ENCODE results near the gene MCM9.

MCM9 gene

DNA sequence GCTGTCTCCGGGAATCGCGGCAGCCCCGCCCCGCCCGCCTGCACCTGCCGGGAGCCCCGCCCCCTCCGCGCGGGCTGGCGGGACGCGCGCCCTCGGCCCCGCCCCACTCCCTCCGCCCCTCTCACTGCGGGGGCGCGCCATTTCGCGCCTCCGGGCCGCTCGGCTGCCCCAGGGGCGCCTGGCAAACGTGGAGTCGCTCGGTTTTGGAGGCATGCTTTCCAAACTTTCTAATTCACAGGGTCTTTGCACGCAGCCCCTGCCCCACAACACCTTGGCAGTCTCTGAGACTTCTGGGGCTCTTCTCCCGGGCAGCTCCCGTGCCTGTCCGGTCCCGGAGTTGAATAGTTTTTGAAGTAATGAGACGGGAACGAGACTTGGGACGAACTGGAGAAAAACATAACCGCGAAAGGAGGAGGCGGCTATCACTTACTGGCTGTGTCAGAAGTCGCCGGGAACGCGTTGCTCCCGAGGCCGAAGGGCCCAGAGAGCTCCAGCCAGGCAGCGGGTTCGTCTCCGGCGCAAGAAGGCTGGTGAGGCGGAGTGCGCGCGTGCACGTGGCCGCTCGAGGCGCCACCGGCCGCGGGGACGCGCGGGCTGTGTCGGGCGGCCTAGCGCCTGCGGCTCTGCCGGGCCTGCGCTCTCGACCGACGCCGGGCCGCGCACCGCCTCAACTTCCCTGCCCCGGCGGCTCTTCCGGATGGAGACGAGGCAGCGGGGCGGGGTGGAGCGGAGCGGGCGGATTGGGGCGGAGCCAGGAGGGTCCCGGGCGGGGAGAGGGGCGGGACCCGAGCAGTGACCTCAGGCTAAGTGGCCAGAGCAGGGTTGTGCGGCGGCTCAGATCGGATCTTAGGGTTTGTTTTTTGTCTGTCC, at the start of gene MCM9:
MCM9 (minus strand) TSS at position 699 of the 870 bp plus-strand sequence. CDS start 3,436 bp downstream, outside the sequence.
- peak; percentile 89 for DNase-seq

DNA sequence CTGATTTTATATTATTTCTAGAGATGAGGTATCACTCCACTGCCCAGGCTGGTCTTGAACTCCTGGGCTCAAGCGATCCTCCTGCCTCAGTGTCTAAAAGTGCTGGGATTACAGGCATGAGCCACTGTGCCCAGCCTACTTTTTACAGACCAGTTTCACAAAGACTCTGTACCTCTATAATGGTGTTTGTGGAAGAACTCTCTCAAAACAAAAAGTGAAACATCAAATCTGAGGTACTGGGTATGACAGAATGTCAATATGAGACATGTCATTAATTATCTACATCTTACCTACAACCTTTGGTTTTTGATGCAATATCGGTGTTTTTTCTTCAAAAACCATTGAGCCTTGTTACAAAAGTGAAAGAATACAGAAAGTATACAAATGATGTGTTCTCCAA, 49.4 kb upstream of the MCM9 start:
- DNase-seq, result no peak

DNA sequence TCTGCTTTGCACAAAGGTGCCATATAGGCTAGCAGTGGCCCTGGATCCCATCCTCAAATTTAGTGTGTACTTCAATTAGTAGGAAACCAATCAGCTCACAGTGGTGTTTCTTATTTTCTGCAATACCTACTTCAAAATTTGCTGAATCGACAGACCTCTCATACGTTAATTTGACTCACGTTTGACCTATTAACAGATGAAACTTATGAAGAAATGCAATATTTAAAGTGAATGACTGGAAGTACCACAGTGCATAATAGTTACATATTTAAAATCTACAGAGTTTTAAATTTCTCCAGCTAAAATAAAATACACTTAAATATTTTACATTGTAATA, 47.6 kb upstream of the MCM9 start:
- DNase-seq, result no peak

DNA sequence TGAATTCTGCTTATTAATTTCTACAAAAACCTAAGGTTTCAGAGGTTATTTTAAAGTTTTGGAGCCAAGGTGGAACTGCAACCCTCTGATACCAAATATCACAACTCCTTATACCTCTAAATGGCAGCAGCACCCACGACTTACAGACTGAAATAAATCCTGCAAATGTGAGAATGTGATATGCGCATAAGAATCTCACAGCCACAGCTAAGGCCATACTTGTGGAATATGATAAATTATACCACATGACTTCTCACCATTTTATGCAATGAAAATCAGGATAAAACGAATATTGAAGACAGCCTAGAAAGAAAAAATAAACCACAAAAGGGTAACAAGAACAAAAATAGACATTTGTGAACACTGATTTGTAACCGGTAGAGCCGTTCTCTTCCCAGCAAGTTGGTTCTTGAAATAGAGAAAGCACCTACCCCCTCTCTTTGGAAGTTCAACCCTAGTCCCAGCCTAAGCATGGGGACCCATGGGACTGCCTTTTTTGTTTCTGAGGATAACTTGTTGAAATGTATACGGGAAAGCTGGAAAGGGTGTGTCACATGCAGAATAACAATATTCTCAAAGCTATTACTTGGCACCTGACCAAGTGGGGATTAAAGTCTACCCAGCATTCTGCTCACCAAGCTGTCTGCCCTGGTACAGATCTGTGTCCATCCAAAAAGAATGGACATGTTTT, 47.1 kb upstream of the MCM9 start:
- no peak for DNase-seq

DNA sequence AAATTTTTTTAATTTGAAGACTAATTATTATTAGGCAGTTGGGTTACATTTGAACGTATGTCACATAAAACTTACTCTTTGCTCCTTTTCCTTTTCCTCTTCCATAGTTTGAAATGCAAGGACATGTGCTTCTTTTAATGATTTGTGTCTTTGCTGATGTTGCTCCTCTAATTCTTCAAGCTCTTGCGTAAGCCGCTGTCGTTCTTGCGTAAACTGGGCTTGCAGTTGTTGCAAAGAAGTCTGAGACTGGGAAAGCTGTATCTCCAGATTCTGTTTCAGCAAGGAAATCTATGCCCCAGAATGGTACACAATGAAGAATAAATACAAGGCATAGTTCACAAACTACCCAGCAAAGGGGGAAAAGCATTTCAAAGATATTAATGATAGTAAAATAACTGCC, 45.1 kb upstream of the MCM9 start:
- no peak for DNase-seq

DNA sequence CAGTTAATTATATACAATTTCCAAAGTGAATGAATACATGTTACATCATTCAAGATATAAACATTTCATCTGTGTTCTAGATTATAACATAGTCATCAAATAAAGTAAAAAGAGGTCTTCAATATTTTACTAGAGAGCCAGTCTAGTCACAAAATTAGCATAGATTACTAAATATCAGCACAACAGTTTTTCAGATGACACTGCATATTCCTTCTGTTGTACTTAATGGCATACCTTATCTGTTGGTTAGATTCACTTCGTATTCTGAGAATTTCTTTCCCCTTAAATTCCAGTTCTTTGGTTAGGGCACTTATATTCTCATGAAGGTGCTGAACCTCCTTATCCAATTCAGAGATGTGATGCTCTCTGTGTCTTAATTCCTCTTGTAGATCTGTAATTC, 39.8 kb upstream of the MCM9 start:
- DNase-seq, result no peak

DNA sequence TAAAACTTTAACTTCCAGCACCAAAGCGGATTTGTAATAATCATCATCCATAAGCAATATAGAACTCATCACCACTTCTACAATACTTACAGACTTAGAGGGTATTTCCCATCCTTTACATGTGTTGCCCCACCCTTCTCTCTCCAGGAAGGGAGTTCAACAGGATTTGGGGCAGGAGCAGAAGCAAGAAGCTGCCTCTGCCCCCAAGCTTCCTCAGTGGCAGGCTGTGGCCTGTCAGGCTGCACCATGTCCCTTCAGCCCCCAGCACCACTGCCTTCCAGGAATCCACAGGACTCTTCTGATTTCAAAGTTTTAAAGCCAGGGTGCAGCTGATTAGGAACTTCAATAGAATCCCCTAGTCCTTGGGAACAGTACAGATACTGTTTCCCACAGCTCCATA, 36.7 kb upstream of the MCM9 start:
- no peak for DNase-seq

DNA sequence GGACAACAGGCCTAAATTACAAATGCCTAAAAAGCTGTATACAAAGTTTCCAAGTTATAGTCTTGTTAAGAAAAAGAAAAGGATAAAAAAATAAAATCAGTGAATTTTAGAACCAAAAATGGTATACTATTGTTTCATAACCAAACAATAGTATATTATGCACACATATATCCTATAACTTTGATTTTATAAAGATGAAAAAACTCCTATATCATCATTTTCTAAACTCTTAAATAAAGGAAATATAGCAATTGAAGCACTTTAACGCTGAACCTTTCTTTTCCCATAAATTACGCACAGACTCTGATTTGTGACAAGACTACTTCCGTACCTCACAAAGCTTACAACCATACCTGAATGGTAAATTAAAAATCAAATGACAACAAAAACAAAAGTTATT, 35.9 kb upstream of the MCM9 start:
- DNase-seq, result no peak

DNA sequence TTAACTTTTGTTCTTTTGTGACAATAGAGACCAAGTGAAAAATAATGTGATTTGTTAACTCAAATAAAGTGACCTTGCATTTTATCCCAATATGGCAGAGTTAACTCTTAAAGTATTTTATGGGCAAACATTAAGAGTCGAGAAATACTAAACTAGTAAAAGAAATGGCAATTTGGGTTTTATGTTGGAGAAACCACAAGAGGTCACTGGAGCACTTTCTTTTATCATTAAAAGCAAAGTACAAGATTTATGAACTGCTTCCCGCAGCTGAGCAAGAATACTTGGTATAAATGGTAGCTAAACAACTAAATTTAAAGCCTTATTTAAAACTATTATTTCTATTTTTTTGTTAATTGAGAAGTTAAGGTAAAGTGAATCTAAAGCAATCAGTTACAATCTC, 33.5 kb upstream of the MCM9 start:
- peak; percentile 13 for DNase-seq

DNA sequence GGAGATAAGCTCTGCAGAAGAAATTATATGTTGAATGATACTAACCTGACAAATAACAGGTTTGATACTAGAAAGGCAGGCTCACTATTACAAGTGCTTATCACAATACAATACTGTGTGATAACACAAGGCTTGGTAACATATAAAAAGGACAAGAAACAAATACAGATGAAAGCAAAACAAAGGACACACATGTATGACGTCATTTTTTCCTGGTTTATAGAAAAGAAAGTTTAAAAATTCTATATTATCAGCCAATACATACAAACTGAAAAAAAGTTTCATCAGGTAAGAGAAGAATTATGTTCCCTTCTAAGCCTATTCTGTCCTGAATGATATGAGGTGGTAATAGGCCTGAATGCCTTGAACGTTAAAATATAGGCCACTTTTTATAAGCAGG, 32.3 kb upstream of the MCM9 start:
- DNase-seq, result no peak

DNA sequence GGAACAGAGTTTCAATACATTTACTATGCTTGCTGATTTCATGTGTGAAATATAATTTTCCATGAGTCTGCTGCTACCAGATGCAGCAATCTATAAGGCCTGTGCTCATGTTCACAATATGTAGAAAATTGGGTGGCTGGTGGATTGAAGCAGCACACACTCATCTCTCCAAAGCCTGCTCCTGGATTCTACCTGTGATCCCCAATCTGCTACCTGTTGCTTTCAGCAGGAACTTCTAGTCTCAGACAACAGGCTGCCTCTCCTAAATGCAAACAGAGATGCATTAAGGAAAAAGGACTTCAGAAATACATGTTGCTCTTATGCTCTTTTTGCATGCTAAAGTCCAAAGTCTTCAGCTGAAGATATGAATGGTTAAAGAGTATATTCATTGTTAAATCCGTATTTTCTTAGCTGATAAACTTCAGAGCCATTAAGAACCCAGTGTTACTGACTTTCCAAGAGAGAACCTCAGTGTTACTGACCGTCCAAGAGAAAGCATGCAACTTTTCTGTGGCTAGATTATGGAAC, 30.9 kb upstream of the MCM9 start:
- DNase-seq, result no peak

DNA sequence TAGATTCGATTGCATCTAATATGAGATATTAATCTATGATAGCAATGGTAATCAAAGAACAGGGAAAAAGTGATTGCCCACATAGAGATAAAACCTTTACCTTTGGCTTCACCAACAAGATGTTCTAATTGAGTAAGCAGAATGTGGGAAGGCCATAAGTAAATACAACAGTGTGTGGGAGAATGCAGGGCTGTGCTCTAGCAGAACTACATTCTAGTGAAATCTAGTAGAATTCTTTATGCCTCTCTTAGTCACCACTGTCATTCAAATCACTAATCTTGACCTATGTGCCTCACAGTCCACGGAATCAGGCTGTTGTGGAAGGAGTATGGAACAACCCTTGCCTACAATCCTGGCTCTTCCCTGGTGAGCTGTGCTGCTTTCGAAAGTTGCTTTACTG, 30.4 kb upstream of the MCM9 start:
- no peak for DNase-seq

DNA sequence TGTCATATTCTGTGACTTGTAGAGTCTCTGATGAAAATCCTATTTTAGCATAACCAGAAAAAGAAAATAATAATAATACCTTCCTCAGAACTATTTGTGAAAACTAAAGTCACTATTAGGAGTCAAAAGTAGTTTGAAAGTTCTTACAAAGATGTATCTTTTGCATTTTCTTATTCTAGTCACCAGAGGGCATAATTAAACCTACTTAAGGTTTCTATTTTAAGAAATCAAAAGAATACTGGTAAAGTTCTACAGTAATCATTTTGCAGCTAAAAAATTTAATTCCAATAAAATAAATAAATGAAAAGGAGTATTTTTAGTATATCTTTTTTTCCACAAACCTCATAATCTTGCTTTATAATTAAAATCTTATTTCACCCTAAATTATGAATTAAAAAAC, 28.0 kb upstream of the MCM9 start:
- DNase-seq, result peak; percentile 15

DNA sequence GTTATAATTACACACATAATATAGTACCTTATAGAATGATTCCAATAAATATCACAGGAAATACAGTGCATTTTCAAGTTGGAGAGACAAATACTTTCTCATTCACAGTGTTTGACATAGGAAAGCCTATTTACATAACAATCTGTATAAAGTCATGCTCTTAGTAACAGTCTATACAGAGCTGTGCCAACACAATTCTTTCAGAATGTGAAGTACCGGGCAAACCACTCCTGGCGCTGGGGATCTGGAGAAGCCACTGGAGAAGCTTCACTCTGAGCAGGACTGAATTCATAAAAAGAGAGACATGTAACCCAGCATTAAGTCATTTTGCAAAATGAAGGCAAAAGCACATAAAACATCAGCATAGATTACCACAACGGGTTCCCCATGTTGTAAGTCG, 24.9 kb upstream of the MCM9 start:
- DNase-seq, result no peak

DNA sequence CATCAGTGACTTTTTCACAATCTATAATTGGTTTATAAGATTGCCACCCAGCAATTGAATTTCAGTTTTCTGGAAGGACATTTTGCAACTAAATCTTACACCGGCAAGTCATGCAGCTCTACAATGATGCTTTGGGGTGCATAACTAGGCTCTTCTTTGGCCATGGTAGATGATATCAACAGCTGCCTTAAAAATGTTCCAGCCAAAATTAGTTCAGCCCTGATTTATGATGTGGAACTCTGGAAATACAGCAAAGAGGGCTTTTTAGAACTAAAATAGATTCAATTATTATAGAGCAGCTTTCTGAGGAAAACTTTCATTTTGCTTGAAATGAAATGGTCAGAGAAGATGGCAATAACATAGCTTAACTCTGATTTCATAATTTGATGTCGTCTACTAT, 18.4 kb upstream of the MCM9 start:
- no peak for DNase-seq

DNA sequence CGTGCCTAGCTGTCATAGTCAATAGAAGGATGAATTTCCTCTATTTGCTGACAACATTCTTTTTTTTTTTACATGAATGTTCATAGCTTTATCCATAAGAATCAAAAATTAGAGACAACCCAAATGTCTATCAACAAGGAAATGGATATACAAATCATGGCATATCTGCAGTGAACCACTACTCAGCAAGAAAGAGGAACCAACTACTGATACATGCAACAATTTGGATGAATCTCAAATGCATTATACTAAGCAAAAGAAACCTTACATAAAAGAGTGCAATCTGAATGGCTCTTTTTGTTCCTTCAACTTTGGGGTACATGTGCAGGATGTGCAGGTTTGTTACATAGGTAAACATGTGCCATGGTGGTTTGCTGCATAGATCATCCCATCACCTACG, 17.7 kb upstream of the MCM9 start:
- no peak for DNase-seq

DNA sequence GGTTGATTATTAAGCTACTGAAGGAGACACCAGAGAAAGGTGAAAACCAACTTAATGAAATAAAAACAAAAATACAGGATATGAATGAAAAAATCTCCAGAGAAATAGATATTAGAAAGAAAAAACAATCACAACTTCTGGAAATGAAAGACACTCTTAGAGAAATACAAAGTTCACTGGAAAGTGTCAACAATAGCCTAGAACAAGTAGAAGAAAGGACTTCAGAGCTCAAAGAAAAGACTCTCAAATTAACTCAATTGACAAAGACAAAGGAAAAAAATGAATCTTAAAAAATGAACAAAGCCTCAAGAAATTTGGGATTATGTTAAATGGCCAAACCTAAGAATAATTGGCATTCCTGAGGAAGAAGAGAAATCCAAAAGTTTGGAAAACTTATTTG, 10.3 kb upstream of the MCM9 start:
- DNase-seq, result no peak

DNA sequence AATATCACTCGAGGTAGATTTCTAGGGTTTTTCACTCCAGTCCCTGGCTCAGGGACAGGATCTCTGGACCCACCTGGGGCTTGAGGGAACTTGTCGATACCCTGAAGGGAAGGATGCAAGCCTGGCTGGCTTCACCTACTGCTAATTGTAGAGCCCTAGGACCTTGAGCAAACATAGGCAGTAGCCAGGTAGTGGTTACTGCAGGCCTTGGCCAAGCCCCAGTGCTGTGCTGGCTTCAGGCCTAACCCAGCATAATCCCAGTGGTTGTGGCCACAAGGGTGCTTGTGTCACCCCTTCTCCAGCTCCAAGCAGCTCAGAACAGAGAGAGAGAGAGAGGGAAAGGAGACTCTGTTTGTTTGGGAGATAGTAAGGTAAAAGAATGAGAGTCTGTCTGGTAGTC, 5.8 kb upstream of the MCM9 start:
- DNase-seq, result no peak

DNA sequence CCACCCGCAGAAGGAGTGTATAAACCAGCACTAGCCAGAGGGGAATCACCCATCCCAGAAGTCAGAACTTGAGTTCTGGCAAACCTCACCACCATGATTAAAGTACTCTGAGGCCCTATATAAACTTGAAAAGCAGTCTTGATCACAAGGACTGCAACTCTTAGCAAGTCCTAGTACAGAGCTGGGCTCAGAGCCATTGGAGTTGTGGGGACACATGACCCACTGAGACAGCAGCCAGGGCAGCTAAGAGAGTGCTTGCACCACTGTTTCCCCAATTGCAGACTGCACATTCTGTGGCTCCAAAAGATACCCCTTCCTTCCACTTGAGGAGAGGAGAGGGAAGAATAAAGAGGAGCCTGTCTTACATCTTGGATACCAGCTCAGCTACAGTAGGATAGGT, 4.7 kb upstream of the MCM9 start:
- no peak for DNase-seq

DNA sequence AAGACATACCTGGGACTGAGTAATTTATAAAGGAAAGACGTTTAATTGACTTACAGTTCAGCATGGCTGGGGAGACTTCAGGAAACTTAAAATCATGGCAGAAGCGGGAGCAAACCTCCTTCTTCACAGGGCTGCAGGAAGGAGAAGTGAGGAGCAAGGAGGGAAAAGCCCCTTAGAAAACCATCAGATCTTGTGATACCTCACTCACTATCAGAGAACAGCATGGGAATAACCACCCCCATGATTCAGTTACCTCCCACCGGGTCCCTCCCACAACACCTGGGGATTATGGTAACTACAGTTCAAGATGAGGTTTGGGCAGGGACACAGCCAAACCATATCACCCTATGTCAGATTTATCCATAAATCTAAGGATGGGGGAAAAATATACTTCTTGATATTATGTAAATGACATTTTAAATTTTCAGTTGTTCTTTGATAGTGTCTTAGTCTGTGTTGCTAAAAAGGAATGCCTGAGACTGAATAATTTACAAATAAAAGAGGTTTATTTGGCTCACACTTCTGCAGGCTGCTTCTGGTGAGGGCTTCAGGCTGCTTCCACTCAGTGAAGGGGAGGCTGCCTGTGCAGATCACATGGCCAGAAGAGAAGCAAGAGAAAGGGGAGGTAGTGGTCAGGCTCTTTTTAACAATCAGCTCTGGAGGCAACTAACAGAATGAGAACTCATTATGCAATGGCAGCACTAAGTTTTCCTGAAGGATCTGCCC, 1.2 kb upstream of the MCM9 start:
- no peak for DNase-seq

DNA sequence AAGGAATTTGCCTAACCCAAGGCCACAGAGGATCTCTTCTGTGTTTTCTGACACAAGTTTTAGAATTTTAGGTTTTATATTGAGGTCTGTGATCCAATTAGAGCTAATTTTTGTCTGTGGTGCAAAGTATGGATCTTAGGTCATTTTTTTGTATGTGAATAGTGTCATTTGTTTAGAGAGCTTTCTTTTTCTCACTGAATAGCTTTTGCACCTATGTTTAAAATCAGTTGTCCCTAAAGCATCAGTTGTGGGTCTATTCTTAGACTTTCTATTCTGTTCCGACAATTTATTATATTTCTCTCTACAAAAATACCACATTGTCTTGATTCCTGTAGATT, 341 bp upstream of the MCM9 start:
- DNase-seq, result no peak

DNA sequence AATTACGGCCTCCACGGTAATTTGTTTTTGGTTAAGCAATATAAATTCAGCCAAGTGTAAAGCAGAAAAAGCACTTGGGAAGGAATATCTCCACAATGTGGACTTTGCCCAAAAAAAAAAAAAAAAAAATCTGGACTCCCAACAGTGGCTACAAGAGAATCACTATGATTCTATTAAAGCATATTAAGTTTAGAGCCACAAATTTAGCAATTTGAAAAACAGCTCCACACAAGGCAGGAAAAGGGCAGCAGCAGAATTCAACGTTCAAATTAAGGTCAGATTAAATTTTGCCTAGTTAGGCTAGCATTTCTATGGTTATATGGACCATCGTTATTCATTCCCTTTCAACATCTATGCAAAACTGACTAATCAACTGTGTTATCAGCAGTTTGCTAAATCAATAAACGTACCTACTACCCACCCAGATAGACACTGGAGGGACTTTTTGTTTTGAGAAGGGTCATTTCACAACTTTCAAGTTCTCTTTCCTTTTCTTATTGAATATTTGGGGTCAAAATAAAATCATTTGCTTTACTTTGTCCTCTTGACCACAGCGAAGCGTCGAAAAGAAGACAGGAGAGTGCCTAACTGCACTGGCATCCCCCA, 1.0 kb downstream of the MCM9 start:
- DNase-seq, result no peak

DNA sequence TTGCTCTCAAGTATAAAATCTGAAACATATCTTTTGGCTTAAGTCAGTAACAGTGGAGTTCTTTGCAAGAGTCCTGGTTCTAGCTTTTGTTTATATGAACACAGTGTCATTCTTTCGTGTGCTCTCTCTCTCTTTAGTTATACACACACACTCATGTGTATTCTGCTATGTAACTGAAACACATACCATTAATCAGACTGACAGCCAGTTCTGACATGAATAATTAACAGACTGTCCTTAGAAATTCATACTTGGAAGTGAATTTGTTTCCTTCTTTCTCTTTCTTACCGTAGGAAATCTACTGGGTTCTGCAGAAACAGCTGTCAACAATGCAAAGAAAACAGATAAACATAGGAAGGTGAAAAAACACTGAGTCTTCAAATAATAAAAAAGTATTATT, 2.5 kb downstream of the MCM9 start:
- no peak for DNase-seq

DNA sequence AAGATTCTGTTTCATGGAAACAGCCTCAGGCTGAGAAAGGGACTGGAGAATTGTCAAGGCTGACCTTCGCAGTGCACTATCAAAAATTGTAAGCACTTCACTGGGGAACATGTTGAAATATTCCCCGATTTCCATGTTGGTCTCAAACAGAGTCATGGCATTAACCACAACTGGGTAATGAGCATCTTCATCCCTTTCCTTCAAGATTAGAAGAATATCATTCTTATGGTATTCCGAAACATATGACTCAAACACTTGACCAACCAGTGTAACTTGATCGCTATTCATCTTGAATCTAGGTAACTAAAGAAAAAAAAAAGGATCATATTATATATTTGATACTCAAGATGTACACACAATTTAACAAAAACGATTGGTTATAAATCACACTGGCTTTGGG, 3.5 kb downstream of the MCM9 start:
- DNase-seq, result no peak
